Naive thymus-derived CD4-positive, alpha-beta T cell (primary cell): ENCODE measurements around the gene RPTOR. TPM values are rescaled to one million over a fixed set of nuclear protein-coding genes. Genes with fewer than 3 reads are reported as not detected.

ENCODE experiments used
- ATAC-seq: fragments of 150-1000 bp; cut with Tn5 transposase; 2 replicates; pipeline ENCODE4 v1.10.0; 2021; ENCODE audit warnings: mild to moderate bottlenecking, moderate library complexity
- CTCF ChIA-PET: fragments of 350-600 bp; sonication (Branson Sonifier 250); formaldehyde crosslinking; loops from one replicate; lab custom pipeline; 2021; ENCODE audit warnings: antibody characterized with exemption; lab: Charles Lee
- POLR2A ChIA-PET: fragments of 350-600 bp; sonication (Branson Sonifier 250); formaldehyde crosslinking; loops from one replicate; lab custom pipeline; 2021; ENCODE audit warnings: antibody characterized with exemption, inconsistent platforms; lab: Charles Lee
- DNase-seq, 9 donors: peaks; one replicate each; pipeline versions ENCODE4 v3.0.0 to v3.0.0-alpha.2; 2020 to 2022; ENCODE audit warnings: mixed read lengths in 1 of 9
- H3K27ac ChIP-seq: one replicate; pipeline ENCODE4 v1.7.0; 2013; ENCODE audit warnings: mild to moderate bottlenecking, low read depth, low read length, moderate library complexity
- H3K27me3 ChIP-seq, 2 donors: one replicate each; pipeline ENCODE4 v1.7.0; 2013; ENCODE audit warnings: low read length in 2 of 2, mild to moderate bottlenecking in 2 of 2, moderate library complexity in 2 of 2; ENCODE audit not compliant: control insufficient read depth in 2 of 2, insufficient read depth in 2 of 2
- H3K36me3 ChIP-seq, 3 experiments: 1 replicate in 2 of 3; 2 replicates in 1 of 3; pipeline ENCODE4 v1.7.0; 2013; ENCODE audit warnings: low read length in 3 of 3, mild to moderate bottlenecking in 3 of 3, moderate library complexity in 1 of 3; ENCODE audit not compliant: insufficient read depth in 3 of 3, control insufficient read depth in 2 of 3
- H3K4me1 ChIP-seq, 2 donors: one replicate each; pipeline ENCODE4 v1.7.0; 2013; ENCODE audit warnings: low read length in 2 of 2, mild to moderate bottlenecking in 2 of 2, moderate library complexity in 1 of 2; ENCODE audit not compliant: control insufficient read depth in 2 of 2, insufficient read depth in 2 of 2
- H3K4me3 ChIP-seq: 2 replicates; pipeline ENCODE4 v1.7.0; 2013; ENCODE audit warnings: mild to moderate bottlenecking, low read length
- H3K9me3 ChIP-seq, 3 experiments: 1 replicate in 2 of 3; 2 replicates in 1 of 3; pipeline ENCODE4 v1.7.0; 2013; ENCODE audit warnings: low read length in 3 of 3; ENCODE audit not compliant: control insufficient read depth in 2 of 3
- H3K27ac Mint-ChIP-seq, 9 donors: one replicate each; pipeline ENCODE4 v1.8.0; 2020 to 2022; ENCODE audit warnings: mixed read lengths in 9 of 9, mild to moderate bottlenecking in 8 of 9, moderate library complexity in 5 of 9, inconsistent platforms in 2 of 9
- H3K27me3 Mint-ChIP-seq, 5 donors: one replicate each; pipeline ENCODE4 v1.8.0; 2021 to 2022; ENCODE audit warnings: mixed read lengths in 5 of 5, mild to moderate bottlenecking in 1 of 5
- H3K36me3 Mint-ChIP-seq, 5 donors: one replicate each; pipeline ENCODE4 v1.8.0; 2020 to 2022; ENCODE audit warnings: mixed read lengths in 5 of 5, mild to moderate bottlenecking in 3 of 5, inconsistent platforms in 1 of 5
- H3K4me1 Mint-ChIP-seq, 7 donors: one replicate each; pipeline ENCODE4 v1.8.0; 2020 to 2022; ENCODE audit warnings: mixed read lengths in 7 of 7, mild to moderate bottlenecking in 3 of 7, inconsistent platforms in 1 of 7
- H3K4me3 Mint-ChIP-seq, 10 donors: one replicate each; pipeline ENCODE4 v1.8.0; 2020 to 2022; ENCODE audit warnings: mild to moderate bottlenecking in 10 of 10, mixed read lengths in 10 of 10, moderate library complexity in 6 of 10, inconsistent platforms in 2 of 10
- H3K9me3 Mint-ChIP-seq, 11 donors: one replicate each; pipeline ENCODE4 v1.8.0; 2020 to 2022; ENCODE audit warnings: mixed read lengths in 11 of 11, mild to moderate bottlenecking in 4 of 11, inconsistent platforms in 1 of 11, moderate library complexity in 1 of 11
- intact Hi-C, 2 donors: fragments of 100-400 bp; cut with micrococcal nuclease; formaldehyde crosslinking; loops; one replicate each; pipeline ENCODE4 v1.15.1; 2023
- polyA plus RNA-seq, 2 donors: library from polyadenylated mRNA; unstranded; fragments of 300-500 nt; fragmentation: Illumina TruSeq; gene quantifications; one replicate each; pipeline ENCODE4 v1.2.3, GENCODE V29; 2021
- total RNA-seq, 6 experiments: library from RNA in 5 of 6; stranded (reverse) in 5 of 6; gene quantifications; 1 replicate in 5 of 6; 2 replicates in 1 of 6; pipeline ENCODE4 v1.2.3 and lab custom pipeline; 2021 to 2026

RPTOR gene
- total and polyA plus RNA-seq, 7 experiments from 2014 or later = 10.9 to 89.8 (median 59.9) TPM

GRCh38 chr17:80983545-80983944 lies 438.9 kb downstream of the RPTOR start:
- ChIA-PET CTCF (interaction anchor here (2.9 kb wide), 1 partner anchor 556 kb away, joined by 8 read pairs; no protein-coding TSS in a partner anchor), POLR2A (no interaction called here)

GRCh38 chr17:80984749-80985148 lies 440.1 kb downstream of the RPTOR start:
- ATAC-seq (no peak), DNase-seq (no peak)
- H3K36me3 ChIP-seq = no peaks in the 10 kb centered on the region
- H3K9me3 ChIP-seq = no peaks in the 10 kb centered on the region
- Mint-ChIP-seq H3K27me3 (peaks cover 8 to 17% (median 11%) of the 10 kb centered on the region in 5 donors), H3K9me3 (peaks cover 0 to 2% (median 0%) of the 10 kb centered on the region in 11 donors), H3K4me3 (no peak overlapping the region), H3K36me3 (no peaks in the 10 kb centered on the region), H3K4me1 (peaks cover 12 to 18% (median 15%) of the 10 kb centered on the region in 7 donors), H3K27ac (no peak overlapping the region)
- no peaks in the 10 kb centered on the region for H3K27me3 ChIP-seq
- POLR2A ChIA-PET = no interaction called here
- no peak overlapping the region for H3K4me3 ChIP-seq
- H3K27ac ChIP-seq = no peak overlapping the region
- intact Hi-C loops = loop anchor here in 1 of 2 donors (10.0 kb wide), 1 partner anchor 410 kb away; no protein-coding TSS in a partner anchor
- CTCF ChIA-PET = interaction anchor here (2.9 kb wide), 1 partner anchor 557 kb away, joined by 8 read pairs; no protein-coding TSS in a partner anchor
- H3K4me1 ChIP-seq = peaks cover 7 to 11% of the 10 kb centered on the region in 2 donors

More at GRCh38 chr17:80983545-80983944, 438.9 kb downstream of the RPTOR start:
- peaks cover 0 to 2% (median 0%) of the 10 kb centered on the region in 11 donors for H3K9me3 Mint-ChIP-seq
- ATAC-seq (no peak), DNase-seq (no peak)
- H3K27ac Mint-ChIP-seq = no peak overlapping the region
- no peaks in the 10 kb centered on the region for H3K4me1 ChIP-seq
- no peak overlapping the region for H3K4me3 ChIP-seq
- intact Hi-C loops = loop anchor here in 1 of 2 donors (10.0 kb wide), 1 partner anchor 409 kb away; no protein-coding TSS in a partner anchor
- no peak overlapping the region for H3K27ac ChIP-seq
- peaks cover 8 to 12% (median 10%) of the 10 kb centered on the region in 7 donors for H3K4me1 Mint-ChIP-seq
- H3K9me3 ChIP-seq = no peaks in the 10 kb centered on the region
- H3K27me3 Mint-ChIP-seq = peaks cover 8 to 15% (median 12%) of the 10 kb centered on the region in 5 donors
- no peak overlapping the region for H3K4me3 Mint-ChIP-seq
- H3K36me3 Mint-ChIP-seq = no peaks in the 10 kb centered on the region
- no peaks in the 10 kb centered on the region for H3K36me3 ChIP-seq
- H3K27me3 ChIP-seq = no peaks in the 10 kb centered on the region

- H3K4me3 Mint-ChIP-seq = no peak overlapping the region
- DNase-seq (no peak), ATAC-seq (no peak)
- intact Hi-C loops = loop anchor here in 1 of 2 donors (10.0 kb wide), 1 partner anchor 411 kb away; no protein-coding TSS in a partner anchor
- Histone ChIP-seq H3K9me3 (no peaks in the 10 kb centered on the region), H3K4me3 (no peak overlapping the region), H3K36me3 (no peaks in the 10 kb centered on the region), H3K4me1 (peaks cover 10 to 17% of the 10 kb centered on the region in 2 donors), H3K27me3 (no peaks in the 10 kb centered on the region), H3K27ac (no peak overlapping the region)
- H3K27ac Mint-ChIP-seq = no peak overlapping the region
- H3K9me3 Mint-ChIP-seq = peaks cover 0 to 8% (median 0%) of the 10 kb centered on the region in 11 donors
- H3K27me3 Mint-ChIP-seq = peaks cover 0 to 17% (median 0%) of the 10 kb centered on the region in 5 donors
- POLR2A ChIA-PET = interaction anchor here (0.7 kb wide), 1 partner anchor 571 kb away, joined by 3 read pairs; no protein-coding TSS in a partner anchor
- H3K4me1 Mint-ChIP-seq = peaks cover under 1 to 20% (median 11%) of the 10 kb centered on the region in 7 donors
- H3K36me3 Mint-ChIP-seq = no peaks in the 10 kb centered on the region
- CTCF ChIA-PET = no interaction called here
Measured at GRCh38 chr17:80986046-80986445, 441.4 kb downstream of the RPTOR start.

GRCh38 chr17:80986816-80987475 lies 442.3 kb downstream of the RPTOR start:
- POLR2A ChIA-PET = interaction anchor here (0.7 kb wide), 1 partner anchor 572 kb away, joined by 3 read pairs; no protein-coding TSS in a partner anchor
- Histone ChIP-seq H3K9me3 (no peaks in the 10 kb centered on the region), H3K4me1 (peaks cover 14 to 17% of the 10 kb centered on the region in 2 donors), H3K27me3 (no peaks in the 10 kb centered on the region), H3K4me3 (no peak overlapping the region), H3K36me3 (no peaks in the 10 kb centered on the region), H3K27ac (no peak overlapping the region)
- peak; percentile 57 for ATAC-seq
- H3K27me3 Mint-ChIP-seq = peaks cover 0 to 17% (median 0%) of the 10 kb centered on the region in 5 donors
- H3K27ac Mint-ChIP-seq = no peak overlapping the region
- H3K36me3 Mint-ChIP-seq = no peaks in the 10 kb centered on the region
- peaks cover 0 to 11% (median 0%) of the 10 kb centered on the region in 11 donors for H3K9me3 Mint-ChIP-seq
- intact Hi-C loops = loop anchor here in 1 of 2 donors (10.0 kb wide), 1 partner anchor 412 kb away; no protein-coding TSS in a partner anchor
- DNase-seq = no peak
- CTCF ChIA-PET = interaction anchor here (0.7 to 1.2 kb wide), 2 partner anchors 25 to 115 kb away, joined by 3 to 4 read pairs; no protein-coding TSS in a partner anchor
- H3K4me1 Mint-ChIP-seq = peaks cover 0 to 23% (median 11%) of the 10 kb centered on the region in 7 donors
- no peak overlapping the region for H3K4me3 Mint-ChIP-seq

- intact Hi-C loops = loop anchor here in 1 of 2 donors (10.0 kb wide), 1 partner anchor 413 kb away; no protein-coding TSS in a partner anchor
- H3K4me1 ChIP-seq = peaks cover 14 to 23% of the 10 kb centered on the region in 2 donors
- Mint-ChIP-seq H3K4me1 (peaks cover 1 to 29% (median 16%) of the 10 kb centered on the region in 7 donors), H3K27ac (no peak overlapping the region), H3K9me3 (peaks cover 0 to 11% (median 0%) of the 10 kb centered on the region in 11 donors), H3K4me3 (peak overlapping the region in 1 of 10 donors; percentile 12), H3K36me3 (no peaks in the 10 kb centered on the region), H3K27me3 (peaks cover 0 to 17% (median 0%) of the 10 kb centered on the region in 5 donors)
- H3K4me3 ChIP-seq = no peak overlapping the region
- H3K9me3 ChIP-seq = no peaks in the 10 kb centered on the region
- H3K27me3 ChIP-seq = no peaks in the 10 kb centered on the region
- H3K36me3 ChIP-seq = no peaks in the 10 kb centered on the region
- ATAC-seq = no peak
- no peak for DNase-seq
- ChIA-PET CTCF (interaction anchor here (0.7 to 1.6 kb wide), 8 partner anchors 29 to 562 kb away, joined by 3 to 11 read pairs (median 4); no protein-coding TSS in a partner anchor), POLR2A (interaction anchor here (1.9 kb wide), 1 partner anchor 31 kb away, joined by 8 read pairs; no protein-coding TSS in a partner anchor)
- no peak overlapping the region for H3K27ac ChIP-seq
Measured at GRCh38 chr17:80987941-80988461, 443.4 kb downstream of the RPTOR start.

- DNase-seq = no peak
- Mint-ChIP-seq H3K4me1 (peaks cover 7 to 38% (median 21%) of the 10 kb centered on the region in 7 donors), H3K4me3 (peak overlapping the region in 5 of 10 donors; percentile 54 to 87 (median 74)), H3K36me3 (no peaks in the 10 kb centered on the region), H3K27ac (peak overlapping the region in 2 of 9 donors; percentile 17 to 36), H3K27me3 (peaks cover 0 to 13% (median 0%) of the 10 kb centered on the region in 5 donors), H3K9me3 (peaks cover 0 to 9% (median 0%) of the 10 kb centered on the region in 11 donors)
- ChIA-PET POLR2A (interaction anchor here (0.6 to 1.9 kb wide), 2 partner anchors 29 to 34 kb away, joined by 3 to 8 read pairs; no protein-coding TSS in a partner anchor), CTCF (interaction anchor here (0.7 to 1.6 kb wide), 10 partner anchors 28 to 890 kb away, joined by 3 to 11 read pairs (median 4); no protein-coding TSS in a partner anchor)
- no peak overlapping the region for H3K27ac ChIP-seq
- intact Hi-C loops = loop anchor here in 1 of 2 donors (1.0 to 10.0 kb wide), 2 partner anchors 112 to 415 kb away; no protein-coding TSS in a partner anchor
- H3K9me3 ChIP-seq = no peaks in the 10 kb centered on the region
- no peak for ATAC-seq
- H3K27me3 ChIP-seq = no peaks in the 10 kb centered on the region
- no peak overlapping the region for H3K4me3 ChIP-seq
- no peaks in the 10 kb centered on the region for H3K36me3 ChIP-seq
- H3K4me1 ChIP-seq = peaks cover 14 to 25% of the 10 kb centered on the region in 2 donors
Measured at GRCh38 chr17:80989586-80989913, 444.9 kb downstream of the RPTOR start.
